ENCODE data around the gene RAB12.
"Not testable (repeated sequence)": the region's sequence is repeated elsewhere in the genome, so short reads cannot be mapped to it uniquely, and the experiment has no call there.

The RAB12 gene

GRCh38 chr18:8614875-8615274 lies 5.6 kb downstream of the RAB12 start:
- TF ChIP-seq CTCF (conservative IDR thresholded peaks at IDR 0.05; ENCODE audit: low read depth, low read length): no peak
- no peak overlapping the region for H3K4me3 ChIP-seq (ENCODE audit: low read depth, low read length)
- DNase-seq (ENCODE audit: low read depth): no peak

- no peak overlapping the region for H3K4me3 ChIP-seq (ENCODE audit: low read depth, low read length)
- DNase-seq (ENCODE audit: low read depth): peak; percentile 89
- no peak for TF ChIP-seq CTCF (conservative IDR thresholded peaks at IDR 0.05; ENCODE audit: low read depth, low read length)
Measured at GRCh38 chr18:8615397-8616027, 6.3 kb downstream of the RAB12 start.

GRCh38 chr18:8616028-8616401 lies 6.8 kb downstream of the RAB12 start:
- no peak for DNase-seq (ENCODE audit: low read depth)
- no peak overlapping the region for H3K4me3 ChIP-seq (ENCODE audit: low read depth, low read length)
- no peak for TF ChIP-seq CTCF (conservative IDR thresholded peaks at IDR 0.05; ENCODE audit: low read depth, low read length)

- TF ChIP-seq CTCF (conservative IDR thresholded peaks at IDR 0.05; ENCODE audit: low read depth, low read length): no peak
- H3K4me3 ChIP-seq (ENCODE audit: low read depth, low read length): no peak overlapping the region
- no peak for DNase-seq (ENCODE audit: low read depth)
Measured at GRCh38 chr18:8617907-8618306, 8.7 kb downstream of the RAB12 start.

- TF ChIP-seq CTCF (conservative IDR thresholded peaks at IDR 0.05; ENCODE audit: low read depth, low read length): no peak
- no peak for DNase-seq (ENCODE audit: low read depth)
- no peak overlapping the region for H3K4me3 ChIP-seq (ENCODE audit: low read depth, low read length)
Measured at GRCh38 chr18:8619041-8619440, 9.8 kb downstream of the RAB12 start.

- TF ChIP-seq CTCF (conservative IDR thresholded peaks at IDR 0.05; ENCODE audit: low read depth, low read length): no peak
- no peak for DNase-seq (ENCODE audit: low read depth)
- no peak overlapping the region for H3K4me3 ChIP-seq (ENCODE audit: low read depth, low read length)
Measured at GRCh38 chr18:8619835-8620577, 10.8 kb downstream of the RAB12 start.

- TF ChIP-seq CTCF (conservative IDR thresholded peaks at IDR 0.05; ENCODE audit: low read depth, low read length): no peak
- no peak overlapping the region for H3K4me3 ChIP-seq (ENCODE audit: low read depth, low read length)
- no peak for DNase-seq (ENCODE audit: low read depth)
Measured at GRCh38 chr18:8620845-8621244, 11.6 kb downstream of the RAB12 start.

- DNase-seq (ENCODE audit: low read depth); H3K4me3 ChIP-seq (ENCODE audit: low read depth, low read length): not testable (repeated sequence)
Measured at GRCh38 chr18:8622625-8623024, 13.4 kb downstream of the RAB12 start.
